HG03175 (cell line): ENCODE data around the gene PNPLA8.
A peak's percentile ranks its signal among the peaks of the same experiment; 100 is the strongest.
"Not testable (repeated sequence)": the region's sequence is repeated elsewhere in the genome, so short reads cannot be mapped to it uniquely, and the experiment has no call there.

Experiments
- ATAC-seq: cut with Tn5 transposase; IDR thresholded peaks from one replicate; pipeline ENCODE4 v1.9.1; 2021; ENCODE audit warnings: mild to moderate bottlenecking, moderate library complexity; ENCODE audit not compliant: unreplicated experiment

The PNPLA8 gene

GRCh38 chr7:108484137-108484536 is 41.8 kb downstream of the PNPLA8 start:
- peak; percentile 62 for ATAC-seq

DNA sequence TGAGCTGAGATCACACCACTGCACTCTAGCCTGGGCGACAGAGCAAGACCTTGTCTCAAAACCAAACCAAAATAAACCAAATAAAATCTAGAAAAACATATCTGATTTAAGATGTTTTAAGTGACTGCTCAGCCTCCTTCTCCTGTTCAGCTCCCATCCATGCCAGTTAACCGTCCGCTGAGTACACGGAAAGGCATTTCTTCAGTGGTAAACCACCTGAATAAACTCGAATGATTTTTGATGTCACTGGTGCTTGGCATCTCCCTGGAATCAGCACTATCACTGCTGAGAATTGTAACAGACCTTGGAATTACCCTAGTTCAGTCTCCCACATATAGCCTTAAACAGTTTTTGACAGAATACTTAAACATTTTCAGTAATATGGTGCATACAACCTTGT is 45.6 kb downstream of the PNPLA8 start:
- ATAC-seq: no peak

- no peak for ATAC-seq
Observed at GRCh38 chr7:108479751-108480150, 46.2 kb downstream of the PNPLA8 start.

- ATAC-seq: no peak
Observed at GRCh38 chr7:108479118-108479517, 46.8 kb downstream of the PNPLA8 start.

DNA sequence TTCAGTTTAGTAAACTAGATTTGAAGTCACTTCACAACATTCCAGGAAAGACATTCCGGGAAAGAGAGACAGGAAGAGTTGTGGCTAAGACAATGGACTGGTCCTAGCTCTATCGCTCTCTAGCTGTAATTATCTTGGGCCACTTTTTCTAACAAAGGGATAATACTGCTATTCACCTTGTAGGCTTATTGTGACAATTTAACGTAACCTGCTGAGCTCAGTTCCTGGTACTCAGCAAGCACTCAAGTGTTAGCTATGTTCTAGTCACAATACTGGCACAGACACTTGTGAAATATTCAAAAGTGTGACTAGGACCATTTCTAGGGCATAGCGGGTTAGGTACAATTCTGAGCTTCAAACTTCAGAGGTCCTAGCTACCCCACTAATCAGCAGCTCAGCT is 57.7 kb downstream of the PNPLA8 start:
- ATAC-seq: no peak

- ATAC-seq: no peak
Observed at GRCh38 chr7:108467391-108467790, 58.5 kb downstream of the PNPLA8 start.

DNA sequence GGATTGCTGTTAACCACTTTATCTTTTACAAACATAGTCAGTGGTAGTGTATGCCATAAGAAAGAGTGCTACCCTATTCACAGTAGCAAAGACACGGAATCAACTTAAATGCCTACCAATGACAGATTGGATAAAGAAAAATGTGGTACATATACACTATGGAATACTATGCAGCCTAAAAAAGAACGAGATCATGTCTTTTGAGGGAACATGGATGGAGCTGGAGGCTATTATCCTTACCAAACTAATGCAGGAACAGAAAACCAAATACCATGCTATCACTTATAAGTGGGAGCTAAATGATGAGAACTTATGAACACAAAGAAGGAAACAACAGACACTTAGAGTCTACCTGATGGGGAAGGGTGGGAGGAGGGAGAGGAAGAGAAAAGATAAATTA is 59.6 kb downstream of the PNPLA8 start:
- ATAC-seq: not testable (repeated sequence)

DNA sequence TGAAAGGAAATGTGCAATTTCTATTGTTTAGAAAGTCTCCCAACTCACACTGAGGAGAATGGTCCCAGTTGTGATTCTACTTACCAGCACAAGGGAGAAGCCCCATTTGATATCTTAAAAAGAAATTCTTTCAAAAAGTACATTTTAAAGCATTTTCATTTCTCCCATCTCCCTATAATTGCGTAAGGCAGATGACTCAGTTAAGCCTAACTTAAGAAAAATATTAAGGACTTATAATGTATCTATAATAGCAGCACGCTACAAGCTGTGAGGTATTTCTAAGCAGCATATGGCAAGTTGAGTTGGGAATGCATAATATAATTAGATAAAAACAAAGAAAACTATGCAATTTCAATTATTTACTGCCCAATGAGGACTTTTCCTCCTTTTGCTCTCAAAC is 61.2 kb downstream of the PNPLA8 start:
- ATAC-seq: no peak

- no peak for ATAC-seq
Observed at GRCh38 chr7:108463613-108464012, 62.3 kb downstream of the PNPLA8 start.

DNA sequence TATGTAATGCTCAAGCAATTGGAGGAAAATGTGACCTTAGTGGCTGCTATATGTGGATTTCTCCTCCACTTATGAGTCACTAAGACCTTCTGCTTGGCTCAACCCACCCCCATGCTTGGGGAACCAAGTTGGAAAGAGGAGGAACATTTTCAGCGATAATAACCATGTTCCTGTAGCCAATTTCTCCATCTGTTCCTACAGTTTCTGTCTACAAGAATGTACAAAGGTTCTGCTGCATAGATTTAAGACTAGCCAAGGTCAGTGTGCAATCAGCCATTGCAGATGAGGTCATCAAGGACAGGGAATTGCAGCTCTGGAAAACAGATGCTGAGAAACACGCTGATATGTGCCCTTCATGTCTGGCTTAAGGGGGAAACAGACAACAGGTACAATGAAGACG is 64.1 kb downstream of the PNPLA8 start:
- no peak for ATAC-seq

GRCh38 chr7:108460964-108461363 is 65.0 kb downstream of the PNPLA8 start:
- no peak for ATAC-seq

GRCh38 chr7:108459922-108460551 is 65.9 kb downstream of the PNPLA8 start:
- peak; percentile 43 for ATAC-seq

DNA sequence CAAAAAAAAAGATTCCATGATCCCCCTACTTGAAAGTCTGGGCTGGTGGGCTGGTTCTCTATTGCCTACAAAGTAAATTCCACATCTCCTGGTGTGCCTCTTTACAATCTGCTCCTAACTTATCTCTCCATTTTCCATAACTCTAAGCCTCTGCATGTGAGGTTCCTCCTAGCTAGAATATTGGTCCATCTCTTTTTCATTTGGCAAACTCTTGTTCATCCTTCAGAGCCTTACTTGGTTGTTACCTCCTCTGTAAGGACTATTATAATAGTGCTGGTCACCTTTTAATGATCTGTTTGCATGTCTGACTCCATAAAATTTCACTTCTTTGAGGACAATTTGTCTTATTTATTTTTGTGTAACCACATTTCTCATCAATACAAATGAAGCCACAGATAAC is 68.1 kb downstream of the PNPLA8 start:
- no peak for ATAC-seq

GRCh38 chr7:108456845-108457540 is 68.9 kb downstream of the PNPLA8 start:
- no peak for ATAC-seq

DNA sequence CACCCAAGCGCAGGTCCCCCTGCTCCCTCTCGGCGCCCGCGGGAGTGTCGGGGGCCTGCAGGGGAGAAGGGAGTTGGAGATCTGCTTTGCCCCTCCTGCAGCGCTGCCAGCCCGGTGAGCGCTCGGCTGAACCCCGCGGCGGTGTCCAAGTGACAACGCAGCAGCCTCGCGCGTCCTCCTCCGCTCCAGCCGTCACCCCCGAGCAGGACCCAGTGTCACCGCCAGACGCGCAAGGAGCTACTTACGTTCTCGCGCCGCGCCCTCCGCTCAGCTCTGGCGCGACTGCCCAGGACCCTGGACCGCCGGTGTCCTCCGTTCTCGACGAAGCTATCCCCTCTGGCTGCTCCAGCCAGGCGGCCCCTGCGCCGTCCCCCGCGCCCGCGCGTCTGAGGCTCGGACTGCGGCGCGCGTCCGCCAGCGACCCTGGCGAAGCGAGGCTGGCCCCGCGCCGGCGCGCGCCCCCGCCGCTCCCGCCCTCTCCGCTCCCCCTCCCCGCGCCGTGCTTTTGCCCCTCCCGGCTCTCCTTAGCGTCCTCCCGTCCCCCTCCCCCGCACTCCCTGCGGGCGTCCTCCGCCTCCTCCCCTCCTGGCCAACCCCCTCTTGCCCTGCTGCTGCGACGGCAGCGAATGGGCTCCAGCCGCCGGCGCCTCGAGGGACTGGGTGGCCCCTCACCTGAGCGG is 69.8 kb downstream of the PNPLA8 start, which contains the start of gene NRCAM:
Gene NRCAM, minus strand, starts transcription at position 439 of the 680 bp plus-strand sequence. CDS start 216,372 bp downstream, outside the sequence.
- ATAC-seq: peak; percentile 46

GRCh38 chr7:108455551-108455997 is 70.4 kb downstream of the PNPLA8 start:
- ATAC-seq: peak; percentile 23

DNA sequence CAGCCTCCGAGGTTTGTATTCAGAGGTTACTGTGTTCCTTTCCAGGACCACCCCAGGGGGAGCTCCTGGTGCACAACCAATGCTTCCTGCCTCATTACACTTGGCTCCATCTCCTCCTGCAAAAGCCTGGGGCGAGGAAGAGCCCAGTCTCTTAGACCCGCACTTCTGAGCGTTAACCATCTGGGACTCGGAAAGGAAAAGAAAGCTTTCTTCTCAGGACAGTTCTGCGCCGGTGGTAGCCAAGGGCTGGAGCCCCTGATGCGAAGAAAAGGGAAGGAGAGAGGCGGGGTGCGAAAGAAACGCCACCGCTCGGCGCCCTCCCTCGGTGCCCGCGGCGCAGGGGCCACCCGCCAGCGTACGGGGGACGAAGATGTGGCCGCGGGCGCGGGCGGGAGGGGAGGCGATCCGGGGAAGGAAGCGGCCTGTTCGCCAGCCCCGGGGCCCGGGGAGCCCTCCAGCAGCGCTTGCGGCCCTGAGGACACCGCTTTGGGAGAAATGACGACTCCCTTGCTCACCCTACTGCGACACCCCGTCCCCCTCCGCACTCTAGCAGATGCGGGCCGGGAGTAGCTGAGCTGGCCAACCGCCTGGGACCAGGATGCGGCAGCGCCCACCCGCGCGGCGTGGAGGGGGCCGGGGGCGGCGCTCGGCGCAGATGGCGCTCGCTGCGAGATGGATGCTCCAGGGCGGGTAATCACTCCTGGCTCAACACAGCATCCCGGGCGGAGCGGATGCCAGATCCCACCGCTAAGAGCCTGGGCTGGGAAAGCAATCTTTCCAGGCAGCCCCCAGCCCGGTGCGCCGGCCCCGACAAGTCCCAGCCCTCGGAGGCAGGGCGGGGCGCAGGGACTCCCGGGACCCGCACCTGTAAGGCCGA is 71.0 kb downstream of the PNPLA8 start:
- ATAC-seq: no peak

DNA sequence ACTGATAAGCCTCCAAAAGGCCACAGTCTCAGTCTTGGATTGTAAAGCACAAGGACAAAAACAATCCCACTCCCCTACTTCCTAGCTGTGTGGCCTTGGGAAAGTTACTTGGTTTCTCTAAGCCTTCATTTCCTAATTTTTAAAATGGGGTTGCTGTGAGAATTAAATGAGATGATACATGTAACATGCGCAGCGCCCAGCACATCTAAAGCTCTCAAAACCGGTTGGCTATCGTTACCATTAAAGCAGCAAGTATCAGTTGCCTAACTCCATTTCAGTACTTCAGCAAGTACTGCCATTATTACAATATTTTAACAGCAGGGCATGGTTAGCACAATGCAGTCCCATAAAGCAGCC is 71.6 kb downstream of the PNPLA8 start:
- no peak for ATAC-seq

DNA sequence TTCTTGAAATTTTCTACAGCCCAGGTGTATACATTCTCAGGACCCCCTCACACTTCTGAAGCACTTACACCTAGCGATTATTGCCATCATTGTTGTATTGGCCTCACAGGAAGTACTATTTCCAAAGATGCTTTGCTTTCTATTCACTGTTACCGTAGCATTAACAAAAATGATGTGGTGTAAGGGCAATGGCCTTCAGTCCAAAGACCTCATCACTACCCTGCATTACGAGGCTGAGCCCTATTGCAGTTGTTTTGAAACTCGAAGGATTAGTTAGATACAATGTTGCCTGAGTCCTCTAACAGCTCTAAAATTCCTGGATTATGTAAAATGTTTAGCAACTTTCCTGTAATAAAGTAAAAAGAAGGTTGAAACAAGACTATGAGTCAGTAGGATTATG is 72.6 kb downstream of the PNPLA8 start:
- no peak for ATAC-seq

- peak; percentile 51 for ATAC-seq
Observed at GRCh38 chr7:108452707-108453106, 73.2 kb downstream of the PNPLA8 start.

DNA sequence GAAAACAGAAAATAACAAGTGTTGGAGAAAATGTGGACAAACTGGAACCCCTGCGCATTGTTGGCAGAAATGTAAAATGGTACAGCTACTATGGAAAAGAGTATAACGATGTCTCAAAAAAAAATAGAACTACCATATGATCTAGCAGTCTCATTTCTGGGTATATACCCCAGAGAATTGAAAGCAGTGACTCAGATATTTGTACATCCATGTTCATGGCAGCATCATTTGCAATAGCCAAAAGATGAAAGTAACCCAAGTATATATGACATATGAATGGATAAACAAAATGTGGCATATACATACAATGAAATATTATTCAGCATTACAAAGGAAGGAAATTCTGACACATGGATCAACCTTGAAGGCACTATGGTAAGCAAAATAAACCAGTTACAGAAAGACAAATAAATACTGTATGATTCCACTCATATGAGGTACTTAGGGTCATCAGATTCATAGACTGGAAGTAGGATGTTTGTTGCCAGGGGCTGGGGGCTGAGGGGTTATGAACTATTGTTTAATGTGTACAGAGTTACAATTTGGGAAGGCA is 74.6 kb downstream of the PNPLA8 start:
- no peak for ATAC-seq
